HL-60 (cell line): Measurements from ENCODE around the gene MUC3A.
"Not testable (repeated sequence)": the region's sequence is repeated elsewhere in the genome, so short reads cannot be mapped to it uniquely, and the experiment has no call there.

Source experiments
- CTCF ChIP-seq: IDR thresholded peaks from one replicate; pipeline ENCODE4 v1.5.1; 2011; ENCODE audit warnings: low read length, control low read depth, inconsistent platforms; ENCODE audit not compliant: insufficient read depth
- POLR2AphosphoS5 ChIP-seq: IDR thresholded peaks from 2 replicates; pipeline ENCODE4 v1.6.1; 2012; ENCODE audit warnings: low read depth
- REST ChIP-seq: IDR thresholded peaks from 2 replicates; pipeline ENCODE4 v1.6.1; 2012; ENCODE audit warnings: low read depth; ENCODE audit not compliant: insufficient replicate concordance

GRCh38 chr7:100935381-100935780 is 14.0 kb upstream of the MUC3A start:
- TF ChIP-seq CTCF, POLR2AphosphoS5, REST: not testable (repeated sequence)
